IMR-90 (cell line): ENCODE measurements around the gene FDPS. TPM values are rescaled to one million over a fixed set of nuclear protein-coding genes. Genes with fewer than 3 reads are reported as not detected.
A peak's percentile ranks its signal among the peaks of the same experiment; 100 is the strongest.

Source experiments
- ATAC-seq: fragments of 200-7000 bp; cut with Tn5 transposase; 2 replicates; pipeline ENCODE4 v1.9.1; 2020; ENCODE audit warnings: low read depth, mild to moderate bottlenecking, moderate library complexity
- BruUV-seq: library from RNA; stranded (reverse); fragments of 400-500 nt; replicated peaks from 2 replicates; lab custom pipeline; 2021; lab: Mats Ljungman, UMichigan
- CTCF ChIA-PET: fragments of 300-600 bp; formaldehyde crosslinking; extraction: SDS; loops from one replicate; lab custom pipeline; 2021; ENCODE audit warnings: antibody characterized with exemption; lab: Yijun Ruan, JAX
- POLR2A ChIA-PET: fragments of 300-600 bp; sonication (Branson Sonifier 250); formaldehyde crosslinking; loops from one replicate; lab custom pipeline; 2022; ENCODE audit warnings: antibody characterized with exemption; ENCODE audit not compliant: unreplicated experiment; lab: Charles Lee
- DNase-seq: peaks from one replicate; pipeline ENCODE4 v3.0.0; 2013
- H2AFZ ChIP-seq: replicated peaks from 2 replicates; pipeline ENCODE3; 2013; ENCODE audit warnings: low read length, mild to moderate bottlenecking; ENCODE audit not compliant: poor library complexity
- H2AK5ac ChIP-seq: 2 replicates; pipeline ENCODE4 v1.6.1; 2013; ENCODE audit warnings: low read depth, low read length, inconsistent platforms
- H2AK9ac ChIP-seq: replicated peaks from 2 replicates; pipeline ENCODE3; 2013; ENCODE audit warnings: mild to moderate bottlenecking, low read depth, low read length, moderate library complexity; ENCODE audit not compliant: poor library complexity
- H2BK120ac ChIP-seq: 2 replicates; pipeline ENCODE4 v1.6.1; 2013; ENCODE audit warnings: low read depth, low read length, inconsistent platforms
- H2BK15ac ChIP-seq: 3 replicates; pipeline ENCODE4 v1.6.1; 2013; ENCODE audit warnings: low read depth, low read length, inconsistent platforms
- H2BK20ac ChIP-seq: 2 replicates; pipeline ENCODE4 v1.6.1; 2013; ENCODE audit warnings: low read depth, mild to moderate bottlenecking, inconsistent platforms, low read length, moderate library complexity
- H2BK5ac ChIP-seq: 2 replicates; pipeline ENCODE4 v1.6.1; 2013; ENCODE audit warnings: mild to moderate bottlenecking, low read depth, low read length, inconsistent platforms; ENCODE audit not compliant: poor library complexity, severe bottlenecking
- H3K14ac ChIP-seq: replicated peaks from 2 replicates; pipeline ENCODE4 v1.6.1; 2013; ENCODE audit warnings: low read depth, low read length, inconsistent platforms
- H3K18ac ChIP-seq: 2 replicates; pipeline ENCODE4 v1.6.1; 2013; ENCODE audit warnings: low read depth, low read length, control low read depth
- H3K23ac ChIP-seq: 2 replicates; pipeline ENCODE4 v1.6.1; 2013; ENCODE audit warnings: low read depth, low read length, inconsistent platforms
- H3K27ac ChIP-seq: 2 replicates; pipeline ENCODE4 v1.5.1; 2013; ENCODE audit warnings: mild to moderate bottlenecking, control low read depth, low read length; ENCODE audit not compliant: insufficient read depth
- H3K27me3 ChIP-seq: 2 replicates; pipeline ENCODE4 v1.6.1; 2013; ENCODE audit warnings: low read length; ENCODE audit not compliant: control insufficient read depth, insufficient read depth
- H3K36me3 ChIP-seq: 2 replicates; pipeline ENCODE4 v1.6.1; 2013; ENCODE audit warnings: low read length, mixed read lengths; ENCODE audit not compliant: control insufficient read depth, insufficient read depth
- H3K4ac ChIP-seq: 2 replicates; pipeline ENCODE4 v1.6.1; 2013; ENCODE audit warnings: low read depth, low read length, inconsistent platforms
- H3K4me1 ChIP-seq: 2 replicates; pipeline ENCODE4 v1.6.1; 2013; ENCODE audit warnings: low read length, mixed read lengths; ENCODE audit not compliant: control insufficient read depth, insufficient read depth
- H3K4me2 ChIP-seq: 2 replicates; pipeline ENCODE4 v1.6.1; 2013; ENCODE audit warnings: low read depth, mild to moderate bottlenecking, control low read depth, low read length, moderate library complexity
- H3K4me3 ChIP-seq: 2 replicates; pipeline ENCODE4 v1.5.1; 2013; ENCODE audit warnings: low read depth, mild to moderate bottlenecking, control low read depth, low read length, moderate library complexity; ENCODE audit not compliant: insufficient read depth
- H3K56ac ChIP-seq: 2 replicates; pipeline ENCODE4 v1.6.1; 2013; ENCODE audit warnings: low read length, inconsistent platforms; ENCODE audit not compliant: insufficient read depth; ENCODE audit errors: extremely low read depth
- H3K79me1 ChIP-seq, 2 experiments: 2 replicates each; pipeline ENCODE4 v1.6.1; 2013; ENCODE audit warnings: low read length in 2 of 2, inconsistent platforms in 1 of 2, low read depth in 1 of 2
- H3K9ac ChIP-seq: 2 replicates; pipeline ENCODE4 v1.6.1; 2013; ENCODE audit warnings: low read depth, low read length, control low read depth
- H3K9me1 ChIP-seq: 2 replicates; pipeline ENCODE4 v1.6.1; 2013; ENCODE audit warnings: low read length, inconsistent platforms; ENCODE audit not compliant: insufficient read depth
- H3K9me3 ChIP-seq: 2 replicates; pipeline ENCODE4 v1.6.1; 2013; ENCODE audit warnings: low read length; ENCODE audit not compliant: control insufficient read depth, insufficient read depth
- H4K20me1 ChIP-seq: 2 replicates; pipeline ENCODE4 v1.6.1; 2013; ENCODE audit warnings: low read length, inconsistent platforms; ENCODE audit not compliant: insufficient read depth
- H4K5ac ChIP-seq: 2 replicates; pipeline ENCODE4 v1.6.1; 2013; ENCODE audit warnings: mild to moderate bottlenecking, low read depth, low read length, control low read depth
- H4K8ac ChIP-seq, 2 experiments: 2 replicates each; pipeline ENCODE4 v1.6.1; 2013; ENCODE audit warnings: low read depth in 2 of 2, low read length in 2 of 2, control low read depth in 1 of 2, inconsistent platforms in 1 of 2
- H4K91ac ChIP-seq: 2 replicates; pipeline ENCODE4 v1.6.1; 2013; ENCODE audit warnings: low read depth, low read length, inconsistent platforms; ENCODE audit not compliant: insufficient read depth
- BHLHE40 ChIP-seq: fragments of 150-350 bp; IDR thresholded peaks from 2 replicates; pipeline ENCODE4 v1.6.1; 2016; ENCODE audit warnings: mild to moderate bottlenecking, low read depth, low read length
- CHD1 ChIP-seq: IDR thresholded peaks from 2 replicates; pipeline ENCODE4 v1.6.1; 2012; ENCODE audit warnings: low read depth, low read length, improper control_type of control experiment
- CTCF ChIP-seq: conservative IDR thresholded peaks from 2 replicates; pipeline ENCODE4 v1.5.1; 2012; ENCODE audit warnings: mild to moderate bottlenecking, low read depth, low read length, improper control_type of control experiment
- ELK1 ChIP-seq: fragments of 150-350 bp; IDR thresholded peaks from 2 replicates; pipeline ENCODE4 v1.6.1; 2016; ENCODE audit warnings: low read depth, mild to moderate bottlenecking, low read length, moderate library complexity, borderline replicate concordance
- FOS ChIP-seq: fragments of 150-350 bp; IDR thresholded peaks from 2 replicates; pipeline ENCODE4 v1.6.1; 2016; ENCODE audit warnings: low read depth, low read length
- MAFK ChIP-seq: IDR thresholded peaks from 2 replicates; pipeline ENCODE4 v1.6.1; 2012; ENCODE audit warnings: low read depth, low read length, improper control_type of control experiment
- MAZ ChIP-seq: IDR thresholded peaks from 2 replicates; pipeline ENCODE4 v1.6.1; 2012; ENCODE audit warnings: low read depth, mild to moderate bottlenecking, low read length, improper control_type of control experiment, moderate library complexity, borderline replicate concordance
- RAD21 ChIP-seq: IDR thresholded peaks from 2 replicates; pipeline ENCODE4 v1.6.1; 2012; ENCODE audit warnings: low read length, improper control_type of control experiment
- RCOR1 ChIP-seq: IDR thresholded peaks from 2 replicates; pipeline ENCODE4 v1.6.1; 2012; ENCODE audit warnings: mild to moderate bottlenecking, low read length, improper control_type of control experiment; ENCODE audit not compliant: insufficient replicate concordance
- RFX5 ChIP-seq: IDR thresholded peaks from 2 replicates; pipeline ENCODE4 v1.8.0; 2012; ENCODE audit warnings: low read depth, mild to moderate bottlenecking, low read length, moderate library complexity
- SMC3 ChIP-seq: fragments of 150-350 bp; IDR thresholded peaks from 2 replicates; pipeline ENCODE4 v1.6.1; 2016; ENCODE audit warnings: low read depth, mild to moderate bottlenecking, antibody characterized with exemption, low read length, moderate library complexity
- USF2 ChIP-seq: fragments of 150-350 bp; IDR thresholded peaks from 2 replicates; pipeline ENCODE4 v1.6.1; 2017; ENCODE audit warnings: mild to moderate bottlenecking, antibody characterized with exemption, low read length, low read depth
- WGBS, 2 experiments: methylation state at CpG; one replicate each; pipeline versions ENCODE4 v1.1.5 to v1.1.7; 2013; ENCODE audit warnings: missing lambda C conversion rate in 2 of 2; ENCODE audit not compliant: insufficient read length in 1 of 2; ENCODE audit errors: extremely low coverage in 2 of 2; 5-methylcytosine and 5-hydroxymethylcytosine counted together
- dilution Hi-C: fragments of 300-500 bp; cut with HindIII; formaldehyde crosslinking; loops from one replicate; pipeline ENCODE4 v1.14.3; 2018; ENCODE audit warnings: low sequenced_read_pairs; ENCODE audit not compliant: unreplicated experiment
- in situ Hi-C: fragments of 300-500 bp; cut with MboI; formaldehyde crosslinking; loops from 3 replicates; pipeline ENCODE4 v1.14.3; 2019; ENCODE audit warnings: low sequenced_read_pairs, inconsistent platforms, mixed read lengths
- intact Hi-C: fragments of 100-400 bp; cut with micrococcal nuclease; formaldehyde crosslinking; loops from 2 replicates; pipeline ENCODE4 v1.10.0; 2022
- polyA plus RNA-seq, 3 experiments: library from polyadenylated mRNA; depleted of rRNA; stranded (reverse); fragments of >200 nt; gene quantifications; 2 replicates each; pipeline ENCODE4 v1.2.3, GENCODE V29; 2012; ENCODE audit warnings: low replicate concordance in 1 of 3
- total RNA-seq: library from RNA; depleted of rRNA; stranded (reverse); fragments of >200 nt; gene quantifications from 2 replicates; pipeline ENCODE4 v1.2.3, GENCODE V29; 2012

FDPS gene
- total and polyA plus RNA-seq, 2 of the 4 experiments (the other 2 are of a cell fraction), result 183 to 191 TPM

- no TSS peak for BruUV-seq
- H3K4me1 ChIP-seq, result peaks cover 1% of the 10 kb centered on the region
- peak within 1 kb of the TSS; percentile 89 for H3K4me3 ChIP-seq
- no peaks in the 10 kb centered on the region for H3K27me3 ChIP-seq
- H4K8ac ChIP-seq, result peak within 1 kb of the TSS; percentile 90 to 98
- in situ Hi-C loops, result no loop called here
- peak within 1 kb of the TSS; percentile 85 for H2AFZ ChIP-seq
- ATAC-seq, result peak; percentile 88
- H3K56ac ChIP-seq, result peak within 1 kb of the TSS; percentile 49
- peak within 1 kb of the TSS; percentile 75 for H4K91ac ChIP-seq
- ChIA-PET CTCF (interaction anchor here (0.7 to 1.3 kb wide), 4 partner anchors 11 to 101 kb away, joined by 3 to 4 read pairs (median 3); partner anchors contain the start of genes KRTCAP2 and SCAMP3), POLR2A (interaction anchor here (0.5 to 1.1 kb wide), 2 partner anchors 136 to 273 kb away, joined by 3 read pairs; no protein-coding TSS in a partner anchor)
- peak within 1 kb of the TSS; percentile 55 for H3K18ac ChIP-seq
- H4K20me1 ChIP-seq, result peaks cover 14% of the 10 kb centered on the region; the same call in 1 of the 2 replicates
- 0 out of 2 replicates have a peak within 1 kb of the TSS, but pooled peaks have one; percentile 0 for H2BK20ac ChIP-seq
- intact Hi-C loops, result loop anchor here (2.0 kb wide), 1 partner anchor 49 kb away; no protein-coding TSS in a partner anchor
- peak within 1 kb of the TSS; percentile 4; the same call in 1 of the 3 replicates for H2BK15ac ChIP-seq
- no peaks in the 10 kb centered on the region for H3K9me3 ChIP-seq
- peak; percentile 88 for DNase-seq
- peaks cover 16 to 47% of the 10 kb centered on the region in 2 experiments for H3K79me1 ChIP-seq
- peak within 1 kb of the TSS; percentile 88 for H3K14ac ChIP-seq
- H3K4me2 ChIP-seq, result peak within 1 kb of the TSS; percentile 92
- H3K36me3 ChIP-seq, result peaks cover 18% of the 10 kb centered on the region
- H3K9ac ChIP-seq, result peak within 1 kb of the TSS; percentile 89
- H3K4ac ChIP-seq, result peak within 1 kb of the TSS; percentile 90
- H2BK120ac ChIP-seq, result peak within 1 kb of the TSS; percentile 14
- peak within 1 kb of the TSS; percentile 93 for H3K23ac ChIP-seq
- peak within 1 kb of the TSS; percentile 93 for H4K5ac ChIP-seq
- dilution Hi-C loops, result no loop called here
- H2AK5ac ChIP-seq, result peak within 1 kb of the TSS; percentile 76
- H3K9me1 ChIP-seq, result peaks cover 14% of the 10 kb centered on the region
- WGBS, 2 experiments, result 18% methylated on average over 22 of the region's 61 CpGs; no CpG with 5 or more reads in 1 of the 2 experiments
- peak within 1 kb of the TSS; percentile 94 for H2AK9ac ChIP-seq
- peak within 1 kb of the TSS; percentile 77 for H2BK5ac ChIP-seq
- H3K27ac ChIP-seq, result peak within 1 kb of the TSS; percentile 89
- TF ChIP-seq RFX5 (no peak), CHD1 (no peak), MAFK (no peak), MAZ (peak; percentile 67; the same call in 1 of the 2 replicates), CTCF (no peak), BHLHE40 (peak; percentile 29; the same call in 1 of the 2 replicates), SMC3 (no peak), USF2 (peak; percentile 93), ELK1 (no peak), RCOR1 (no peak), FOS (no peak), RAD21 (no peak)
Measured at GRCh38 chr1:155273343-155274245, 35.1 kb upstream of the FDPS start, which contains the start of gene CLK2. CLK2 (minus strand) TSS chr1:155273504; CDS start chr1:155270977, 2,527 bp downstream.
